SK-N-MC (cell line): ENCODE measurements around the gene PPP1R13L.

Experiments used
- EZH2 ChIP-seq: fragments of 200-600 bp; sonication (generic); IDR thresholded peaks from one replicate; pipeline ENCODE4 v1.6.1; 2017; ENCODE audit warnings: antibody characterized with exemption
- FOXP2 ChIP-seq: optimal IDR thresholded peaks from 2 replicates; pipeline ENCODE3; 2011; ENCODE audit warnings: mild to moderate bottlenecking, moderate library complexity; ENCODE audit not compliant: insufficient read depth; ENCODE audit errors: extremely low read length, control extremely low read depth
- POLR2AphosphoS5 ChIP-seq: IDR thresholded peaks from 2 replicates; pipeline ENCODE4 v1.6.1; 2012; ENCODE audit warnings: mild to moderate bottlenecking, low read depth, low read length, borderline replicate concordance

DNA sequence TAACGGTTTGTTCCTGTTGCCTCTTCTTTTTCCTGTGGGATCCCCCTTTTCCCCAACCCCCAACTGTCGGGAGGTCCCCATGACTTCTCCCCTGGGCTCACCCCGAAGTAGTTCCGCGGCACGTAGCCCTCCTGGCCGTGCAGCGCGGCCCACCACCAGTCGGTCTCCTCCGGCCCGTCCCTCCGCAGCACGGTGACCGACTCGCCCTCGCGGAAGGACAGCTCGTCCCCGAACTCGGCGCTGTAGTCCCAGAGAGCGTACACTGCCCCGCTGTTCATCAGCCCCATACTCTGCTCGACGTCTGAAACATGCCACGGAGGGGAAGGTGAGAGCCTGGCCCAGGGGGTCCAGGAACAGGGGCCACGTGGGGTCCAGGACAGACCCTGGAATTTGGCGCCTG, 22.4 kb downstream of the PPP1R13L start:
- TF ChIP-seq POLR2AphosphoS5, result no peak
- TF ChIP-seq EZH2, result no peak
- TF ChIP-seq FOXP2, result no peak
